GM21526 (cell line): Measurements from ENCODE around the gene BCL2L15.

Experiments used
- ATAC-seq: cut with Tn5 transposase; IDR thresholded peaks from one replicate; pipeline ENCODE4 v1.9.1; 2021; ENCODE audit warnings: moderate library complexity; ENCODE audit not compliant: unreplicated experiment, low FRiP score

BCL2L15 gene

GRCh38 chr1:113887402-113888175, at the start of gene BCL2L15:
TSS of gene BCL2L15 (minus strand) at chr1:113887581. CDS start at chr1:113887375, 206 bp downstream.
- no peak for ATAC-seq

- no peak for ATAC-seq
Observed at GRCh38 chr1:113937146-113937545, 49.8 kb upstream of the BCL2L15 start.

- ATAC-seq, result no peak
Observed at GRCh38 chr1:113935970-113936369, 48.6 kb upstream of the BCL2L15 start.

DNA sequence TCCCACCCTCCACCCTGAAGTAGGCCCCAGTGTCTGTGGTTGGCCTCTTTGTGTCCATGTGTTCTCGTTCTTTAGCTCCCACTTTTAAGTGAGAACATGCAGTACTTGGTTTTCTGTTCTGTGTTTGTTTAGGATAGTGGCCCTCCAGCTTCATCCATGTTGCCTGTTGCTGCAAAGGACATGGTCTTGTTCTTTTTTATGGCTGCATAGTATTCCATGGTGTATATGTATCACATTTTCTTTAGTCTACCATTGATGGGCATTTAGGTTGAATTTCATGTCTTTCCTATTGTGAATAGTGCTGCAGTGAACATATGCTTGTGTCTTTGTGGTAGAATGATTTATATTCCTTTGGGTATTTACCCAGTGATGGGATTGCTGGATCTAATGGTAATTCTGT, 47.8 kb upstream of the BCL2L15 start:
- ATAC-seq, result no peak

DNA sequence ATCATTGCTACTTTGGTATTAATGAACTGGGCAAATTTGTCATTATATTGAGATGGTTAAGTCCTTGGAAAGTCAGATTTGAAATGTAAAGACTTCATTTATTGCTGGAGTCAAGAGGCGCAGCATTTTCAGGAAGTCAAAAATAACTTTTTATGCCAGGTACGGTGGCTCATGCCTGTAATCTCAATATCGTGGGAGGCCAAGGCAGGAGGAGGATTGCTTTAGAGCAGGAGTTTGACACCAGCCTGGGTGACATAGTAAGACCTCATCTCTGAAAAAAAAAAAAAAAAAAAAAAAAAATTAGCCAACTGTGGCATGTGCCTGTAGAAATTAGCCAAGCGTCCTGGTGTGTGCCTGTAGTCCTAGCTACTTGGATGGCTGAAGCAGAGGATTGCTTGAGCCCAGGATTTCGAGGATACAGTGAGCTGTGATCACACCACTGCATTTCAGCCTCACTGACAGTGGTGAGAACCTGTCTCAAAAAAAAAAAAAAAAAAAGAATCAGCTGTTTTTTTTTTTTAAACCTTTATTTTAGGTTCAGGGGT, 47.2 kb upstream of the BCL2L15 start:
- ATAC-seq, result no peak

DNA sequence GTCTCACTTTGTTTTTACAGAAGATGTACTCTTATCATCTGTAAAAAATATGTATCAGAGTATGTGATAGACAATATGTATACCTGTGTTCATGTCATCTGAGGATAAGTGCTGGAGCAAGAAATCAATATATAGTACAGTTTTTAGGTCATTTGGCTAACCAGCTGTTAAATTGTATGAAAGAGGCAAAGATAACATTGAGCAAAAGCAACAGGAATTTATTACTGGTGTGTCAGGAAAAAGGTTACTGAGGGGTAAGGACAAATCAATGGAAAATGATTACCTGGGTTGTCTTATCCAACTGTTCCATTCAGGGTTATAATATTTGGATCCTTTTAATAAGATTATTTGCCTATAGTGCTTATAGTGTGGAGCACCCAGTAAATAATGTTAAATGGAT, 46.6 kb upstream of the BCL2L15 start:
- ATAC-seq, result no peak

- no peak for ATAC-seq
Observed at GRCh38 chr1:113931451-113931851, 44.1 kb upstream of the BCL2L15 start.

DNA sequence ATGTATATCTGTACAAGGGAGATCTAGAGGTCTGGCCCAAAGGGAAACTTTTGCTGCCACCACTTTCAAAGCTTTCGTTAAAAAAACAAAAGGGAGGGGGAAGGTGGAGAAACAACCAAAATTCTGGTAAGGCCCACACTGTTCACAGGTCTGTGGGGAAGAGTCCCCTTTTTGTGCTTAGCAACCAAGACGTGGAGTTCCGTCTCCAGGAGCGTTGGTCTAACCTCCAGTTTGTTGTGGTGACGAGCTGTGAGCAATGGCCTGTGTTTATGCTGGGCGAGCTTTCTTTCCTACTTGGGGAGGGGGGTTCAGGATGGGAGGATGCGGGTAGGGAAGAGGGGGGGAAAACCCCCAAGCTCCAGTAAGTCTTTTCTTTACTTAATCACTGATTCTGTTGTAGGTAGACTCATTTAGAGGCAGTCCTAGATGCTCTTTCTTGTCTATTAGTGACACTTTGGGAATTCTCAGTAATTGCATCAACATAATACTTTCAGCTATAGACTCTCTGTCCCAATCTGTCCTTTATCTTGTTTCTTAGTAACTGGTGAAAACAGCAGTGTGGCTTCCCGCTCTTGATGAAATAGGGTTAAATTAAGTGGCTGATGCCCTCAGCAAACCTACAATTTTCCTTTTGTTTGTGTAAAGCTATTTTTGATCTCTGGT, 43.2 kb upstream of the BCL2L15 start:
- peak; percentile 19 for ATAC-seq

DNA sequence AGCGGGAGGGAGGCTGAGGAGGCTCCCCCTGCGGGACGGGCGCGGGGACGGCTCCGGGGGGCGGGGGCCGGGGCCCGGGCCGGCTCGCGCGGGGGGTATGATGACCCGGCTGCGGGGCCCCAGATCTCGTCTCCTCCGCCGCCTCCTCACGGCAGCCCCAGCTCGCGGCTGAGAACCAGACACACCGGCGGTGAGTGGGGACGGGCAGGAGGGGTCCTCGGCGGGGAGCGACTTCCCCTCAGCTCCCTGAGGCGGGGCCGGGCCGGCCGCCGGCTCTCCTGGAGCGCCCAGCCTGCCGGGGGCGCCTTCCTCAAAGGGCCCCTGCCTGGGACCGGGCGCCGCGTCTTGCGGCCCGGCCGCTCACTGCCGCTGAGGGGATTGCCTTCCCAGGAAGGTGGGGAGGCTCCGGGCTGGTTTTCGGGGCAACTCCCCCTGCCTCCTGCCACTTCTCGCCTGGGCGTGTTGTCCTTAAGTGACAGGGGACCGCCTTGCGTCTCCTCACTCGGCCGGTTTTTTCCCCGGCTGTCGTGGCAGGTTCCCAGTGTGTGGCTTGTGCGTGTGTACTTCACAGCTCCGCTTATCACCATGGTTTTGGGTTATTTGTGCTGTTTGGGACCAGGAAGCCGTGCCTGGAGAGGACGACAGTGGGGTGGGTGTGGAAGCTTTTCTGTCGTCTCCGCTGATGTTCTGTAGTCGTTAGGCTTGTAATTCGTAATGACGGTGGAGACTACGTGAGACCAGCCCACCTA, 42.5 kb upstream of the BCL2L15 start:
- ATAC-seq, result peak; percentile 33

DNA sequence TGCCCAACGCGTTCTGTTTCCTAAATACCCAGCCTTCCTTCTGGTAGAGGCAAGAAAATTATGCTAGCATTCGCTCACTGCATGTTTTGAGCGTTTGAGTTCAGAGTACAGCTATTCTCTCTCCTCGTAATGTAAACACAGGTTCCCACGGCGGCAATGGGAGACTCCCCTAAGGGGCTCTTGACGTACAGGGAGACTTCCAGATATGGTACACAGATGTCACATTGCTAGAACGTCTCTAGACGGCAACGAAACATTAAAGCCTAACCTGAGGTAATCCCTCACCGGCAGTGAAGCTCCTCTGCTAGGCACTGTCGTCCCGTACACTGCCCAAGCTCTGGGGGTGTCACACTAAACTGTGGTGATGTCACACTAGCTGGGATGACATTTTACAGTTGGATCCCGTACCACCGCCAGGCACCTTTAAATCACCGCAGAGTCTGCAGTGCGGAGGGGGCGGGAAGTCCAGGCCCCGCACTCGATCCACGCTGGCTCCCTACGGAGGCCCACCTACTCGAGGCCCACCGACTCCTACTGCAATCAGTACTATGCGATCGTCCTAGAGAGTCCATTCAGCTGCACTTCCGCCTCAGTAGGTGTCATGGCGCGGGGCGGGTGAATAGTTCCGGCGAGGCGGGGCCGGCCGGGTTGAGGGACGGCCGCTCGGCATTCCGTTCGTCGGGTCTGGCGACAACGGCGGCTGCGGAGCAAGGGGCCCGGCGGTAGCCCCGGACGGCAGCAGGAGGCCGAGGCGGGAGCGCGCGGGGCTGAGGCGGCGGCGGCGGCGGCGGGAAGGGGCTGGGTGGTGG, 41.8 kb upstream of the BCL2L15 start, which contains the start of gene HIPK1:
HIPK1 (plus strand) TSS at position 384 of the 809 bp plus-strand sequence.
- peak; percentile 65 for ATAC-seq

DNA sequence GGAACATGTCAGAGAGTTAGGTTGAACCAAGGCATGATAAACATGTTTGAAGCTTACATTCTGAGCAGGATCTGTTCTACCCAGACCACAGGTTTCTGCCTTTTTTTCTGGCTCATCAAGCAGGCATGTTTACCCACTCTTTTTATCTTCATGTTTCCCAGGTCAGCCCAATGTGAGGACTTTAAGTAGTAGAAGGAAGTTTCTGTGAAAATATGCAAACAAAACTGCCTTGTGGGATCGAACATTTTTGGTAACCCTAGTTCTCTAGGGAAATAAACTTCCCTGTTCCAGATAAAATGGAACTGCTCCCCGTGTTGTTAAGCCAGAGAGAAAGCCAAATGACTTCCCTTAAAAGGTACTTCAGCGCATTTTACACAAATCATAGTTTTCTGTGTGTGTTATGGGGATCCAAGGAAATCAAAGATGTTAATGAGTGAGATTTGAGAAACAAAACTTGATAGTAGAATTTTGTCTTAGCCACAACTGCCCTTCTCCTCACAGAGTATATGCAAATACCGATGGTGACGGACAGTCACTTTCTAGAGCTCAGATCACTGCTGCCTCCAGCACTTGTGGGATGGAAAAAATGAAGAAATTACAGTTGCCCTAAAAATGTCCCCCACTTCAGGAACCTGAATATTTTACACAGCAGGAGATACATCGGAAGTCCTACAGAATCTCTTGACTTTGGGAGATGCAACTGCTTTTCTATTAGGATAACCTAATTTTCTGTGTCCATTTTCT, 41.0 kb upstream of the BCL2L15 start:
- peak; percentile 35 for ATAC-seq

- ATAC-seq, result no peak
Observed at GRCh38 chr1:113924473-113924872, 37.1 kb upstream of the BCL2L15 start.

DNA sequence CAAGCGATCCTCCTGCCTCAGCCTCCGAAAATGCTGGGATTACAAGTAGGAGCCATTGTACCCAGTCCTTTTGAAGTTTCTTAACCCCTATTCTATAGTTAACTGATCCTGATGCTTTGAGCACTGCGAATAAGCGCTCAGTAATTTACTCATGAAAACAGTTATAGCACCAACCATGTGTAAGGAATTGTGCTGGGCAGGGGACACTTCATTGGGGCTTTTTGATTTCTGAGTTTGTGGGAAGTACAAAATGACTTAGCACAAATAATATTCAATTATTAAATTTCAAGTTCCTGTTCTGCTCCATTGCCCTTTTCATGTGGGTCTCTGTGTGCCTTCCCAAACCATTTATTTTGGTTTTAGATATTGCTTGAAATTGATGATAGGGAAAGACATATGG, 35.6 kb upstream of the BCL2L15 start:
- ATAC-seq, result no peak

- ATAC-seq, result no peak
Observed at GRCh38 chr1:113918243-113918642, 30.9 kb upstream of the BCL2L15 start.

DNA sequence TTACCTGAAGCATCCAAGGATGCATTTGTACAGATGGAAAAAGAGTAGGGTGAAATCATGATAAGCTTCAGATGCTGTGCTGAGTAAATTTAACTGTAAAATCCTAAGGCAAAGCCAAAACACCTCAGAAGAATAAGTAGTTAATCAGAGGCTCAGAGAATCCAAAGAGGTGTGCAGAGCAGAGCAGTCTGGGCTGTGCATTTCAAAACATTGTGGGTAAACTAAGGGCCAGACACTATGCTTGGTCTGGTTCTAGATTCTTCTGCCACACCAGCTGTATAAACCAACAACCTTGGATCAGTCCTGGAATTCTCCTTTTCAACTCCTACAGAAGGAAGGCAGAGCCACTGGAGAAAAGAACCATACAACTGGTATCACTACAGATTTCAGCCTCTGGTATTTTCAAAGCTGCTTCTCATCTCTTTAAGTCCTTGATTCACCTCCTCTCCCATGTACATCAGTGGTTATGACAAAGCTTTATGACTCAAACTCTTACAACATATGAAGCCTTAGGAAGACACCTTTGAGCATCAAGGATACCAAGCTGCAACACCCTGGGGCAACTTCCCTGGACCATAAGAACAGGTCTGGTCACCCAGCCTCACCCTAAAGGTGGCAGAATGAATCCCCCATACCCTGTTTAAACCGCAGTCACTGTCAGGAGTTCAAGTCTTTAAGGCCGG, 30.2 kb upstream of the BCL2L15 start:
- ATAC-seq, result no peak

GRCh38 chr1:113916974-113917373, 29.6 kb upstream of the BCL2L15 start:
- no peak for ATAC-seq

GRCh38 chr1:113913887-113914664, 26.7 kb upstream of the BCL2L15 start:
- ATAC-seq, result no peak

- no peak for ATAC-seq
Observed at GRCh38 chr1:113913312-113913668, 25.9 kb upstream of the BCL2L15 start.
